ENCODE results near the gene RNF183. TPM values are rescaled to one million over a fixed set of nuclear protein-coding genes. Genes with fewer than 3 reads are reported as not detected.

Gene RNF183
- total RNA-seq, 4 donors from 2014 or later = 0.35 TPM; not detected in 3

DNA sequence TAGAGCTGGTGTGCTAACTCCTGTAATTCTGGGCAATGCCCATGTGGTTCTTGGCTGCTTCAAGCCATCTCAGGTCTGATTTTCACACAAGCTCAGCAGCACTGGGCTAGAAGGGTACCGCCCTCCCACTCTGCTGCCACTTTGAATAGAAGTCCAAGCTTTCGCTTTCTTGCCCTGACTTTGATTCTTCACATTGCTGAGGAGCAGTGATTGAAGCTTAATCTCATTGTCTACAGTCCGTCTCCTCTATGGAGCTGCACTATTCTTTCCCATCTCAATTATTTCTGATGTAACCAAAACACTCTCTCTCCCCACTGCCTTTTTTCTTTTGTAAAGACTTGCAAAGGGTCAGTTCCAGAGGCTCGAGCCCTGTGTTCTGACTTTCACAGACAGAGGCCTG, 12.9 kb upstream of the RNF183 start:
- H3K9me3 ChIP-seq = no peaks in the 10 kb centered on the region
- H3K4me3 ChIP-seq = no peak overlapping the region
- TF ChIP-seq POLR2A (IDR thresholded peaks at IDR 0.05) = no peak
- TF ChIP-seq, protein P1, sequence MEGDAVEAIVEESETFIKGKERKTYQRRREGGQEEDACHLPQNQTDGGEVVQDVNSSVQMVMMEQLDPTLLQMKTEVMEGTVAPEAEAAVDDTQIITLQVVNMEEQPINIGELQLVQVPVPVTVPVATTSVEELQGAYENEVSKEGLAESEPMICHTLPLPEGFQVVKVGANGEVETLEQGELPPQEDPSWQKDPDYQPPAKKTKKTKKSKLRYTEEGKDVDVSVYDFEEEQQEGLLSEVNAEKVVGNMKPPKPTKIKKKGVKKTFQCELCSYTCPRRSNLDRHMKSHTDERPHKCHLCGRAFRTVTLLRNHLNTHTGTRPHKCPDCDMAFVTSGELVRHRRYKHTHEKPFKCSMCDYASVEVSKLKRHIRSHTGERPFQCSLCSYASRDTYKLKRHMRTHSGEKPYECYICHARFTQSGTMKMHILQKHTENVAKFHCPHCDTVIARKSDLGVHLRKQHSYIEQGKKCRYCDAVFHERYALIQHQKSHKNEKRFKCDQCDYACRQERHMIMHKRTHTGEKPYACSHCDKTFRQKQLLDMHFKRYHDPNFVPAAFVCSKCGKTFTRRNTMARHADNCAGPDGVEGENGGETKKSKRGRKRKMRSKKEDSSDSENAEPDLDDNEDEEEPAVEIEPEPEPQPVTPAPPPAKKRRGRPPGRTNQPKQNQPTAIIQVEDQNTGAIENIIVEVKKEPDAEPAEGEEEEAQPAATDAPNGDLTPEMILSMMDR (IDR thresholded peaks at IDR 0.05) = no peak
- H3K27me3 ChIP-seq = no peaks in the 10 kb centered on the region
- DNase-seq = no peak
- H3K27ac ChIP-seq = no peak overlapping the region
- H3K36me3 ChIP-seq = no peaks in the 10 kb centered on the region
- no peaks in the 10 kb centered on the region for H3K4me1 ChIP-seq

DNA sequence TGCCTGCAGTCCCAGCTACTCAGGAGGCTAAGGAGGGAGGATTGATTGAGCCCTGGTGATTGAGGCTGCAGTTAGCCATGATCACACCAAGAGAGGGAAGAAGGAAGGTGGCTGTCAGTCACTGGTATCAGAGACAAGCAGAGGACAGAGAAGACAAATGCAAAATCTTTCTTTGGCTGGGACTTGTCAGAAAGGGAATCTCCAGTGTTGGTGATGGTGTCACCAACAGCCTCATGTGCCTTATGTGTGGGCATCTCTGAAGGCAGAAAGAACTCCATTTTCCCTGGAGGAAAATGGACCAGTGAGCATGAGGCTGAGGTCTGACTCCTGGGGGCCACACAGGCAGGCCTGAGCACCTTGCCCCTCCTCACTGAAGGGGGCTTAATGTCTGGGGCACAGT, 12.1 kb upstream of the RNF183 start:
- Histone ChIP-seq H3K9me3 (no peaks in the 10 kb centered on the region), H3K27me3 (no peaks in the 10 kb centered on the region), H3K4me3 (no peak overlapping the region), H3K36me3 (no peaks in the 10 kb centered on the region), H3K27ac (no peak overlapping the region), H3K4me1 (no peaks in the 10 kb centered on the region)
- TF ChIP-seq, protein P1 (IDR thresholded peaks at IDR 0.05) = no peak
- no peak for TF ChIP-seq POLR2A (IDR thresholded peaks at IDR 0.05)
- no peak for DNase-seq

DNA sequence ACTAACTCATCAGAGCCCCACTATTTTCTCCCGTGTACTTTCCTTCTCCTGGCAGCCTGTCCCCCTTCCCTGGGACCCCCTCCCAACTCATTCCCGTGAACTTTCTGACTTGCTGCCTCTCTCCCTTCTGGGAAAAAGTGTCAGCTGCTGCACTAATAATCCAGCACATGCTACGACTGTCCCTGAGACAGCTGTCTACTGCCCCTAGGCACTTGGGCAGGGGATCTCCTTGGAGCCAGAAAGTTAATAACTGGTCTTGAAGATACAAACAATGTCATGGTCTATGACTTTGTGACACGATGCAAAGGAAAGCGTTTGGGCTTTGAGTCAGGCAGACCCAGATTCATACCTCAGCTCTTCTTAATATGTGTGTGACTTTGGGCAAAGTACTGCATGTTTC, 10.1 kb upstream of the RNF183 start:
- Histone ChIP-seq H3K9me3 (no peaks in the 10 kb centered on the region), H3K27me3 (no peaks in the 10 kb centered on the region), H3K4me1 (no peaks in the 10 kb centered on the region), H3K4me3 (no peak overlapping the region), H3K27ac (no peak overlapping the region), H3K36me3 (no peaks in the 10 kb centered on the region)
- TF ChIP-seq POLR2A (IDR thresholded peaks at IDR 0.05) = no peak
- TF ChIP-seq, protein P1 (IDR thresholded peaks at IDR 0.05) = no peak
- no peak for DNase-seq

GRCh38 chr9:113311961-113312360, 8.8 kb upstream of the RNF183 start:
- Histone ChIP-seq H3K27ac (no peak overlapping the region), H3K27me3 (no peaks in the 10 kb centered on the region)

GRCh38 chr9:113310538-113310937, 7.4 kb upstream of the RNF183 start:
- H3K36me3 ChIP-seq = no peaks in the 10 kb centered on the region
- no peak overlapping the region for H3K27ac ChIP-seq
- no peaks in the 10 kb centered on the region for H3K27me3 ChIP-seq
- no peak for DNase-seq
- no peaks in the 10 kb centered on the region for H3K9me3 ChIP-seq
- TF ChIP-seq, protein P1 (IDR thresholded peaks at IDR 0.05) = no peak
- TF ChIP-seq POLR2A (IDR thresholded peaks at IDR 0.05) = no peak
- H3K4me1 ChIP-seq = no peaks in the 10 kb centered on the region
- no peak overlapping the region for H3K4me3 ChIP-seq

More at GRCh38 chr9:113311961-113312360, 8.8 kb upstream of the RNF183 start:
- DNase-seq = no peak
- no peaks in the 10 kb centered on the region for H3K36me3 ChIP-seq
- no peaks in the 10 kb centered on the region for H3K4me1 ChIP-seq
- H3K4me3 ChIP-seq = no peak overlapping the region
- TF ChIP-seq, protein P1 (IDR thresholded peaks at IDR 0.05) = no peak
- TF ChIP-seq POLR2A (IDR thresholded peaks at IDR 0.05) = no peak
- H3K9me3 ChIP-seq = no peaks in the 10 kb centered on the region

DNA sequence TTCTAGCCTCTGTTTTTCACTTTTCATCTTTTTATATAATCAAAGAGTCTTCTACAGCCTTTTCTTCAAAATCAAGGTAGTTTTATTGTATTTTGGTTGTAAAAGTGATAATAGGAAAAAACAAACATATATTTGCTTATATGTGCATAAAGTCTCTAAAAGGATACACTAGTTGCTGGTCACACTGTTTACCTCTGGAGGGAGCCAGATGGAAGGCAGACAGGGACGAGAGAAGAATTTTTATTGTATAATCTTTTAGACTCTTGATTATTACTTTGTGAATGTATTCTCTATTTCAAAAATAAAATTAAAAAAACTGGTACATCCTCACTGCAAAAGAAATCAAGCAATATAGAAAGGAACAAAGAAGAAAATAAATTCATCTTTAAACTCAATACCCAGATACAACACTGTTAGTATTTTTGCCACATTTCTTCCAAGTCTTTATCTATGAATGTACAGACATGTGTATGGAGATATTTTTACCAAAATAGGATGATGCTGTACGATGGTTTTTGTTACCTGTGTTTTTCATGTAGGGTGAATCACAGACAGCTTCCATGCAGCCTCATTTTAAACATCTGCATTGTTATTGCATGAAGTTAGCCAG, 6.1 kb upstream of the RNF183 start:
- H3K4me1 ChIP-seq = no peaks in the 10 kb centered on the region
- no peaks in the 10 kb centered on the region for H3K9me3 ChIP-seq
- no peak for TF ChIP-seq POLR2A (IDR thresholded peaks at IDR 0.05)
- TF ChIP-seq, protein P1 (IDR thresholded peaks at IDR 0.05) = peak in 4 of 6 experiments; percentile 65 to 88 (median 81)
- H3K4me3 ChIP-seq = no peak overlapping the region
- no peaks in the 10 kb centered on the region for H3K36me3 ChIP-seq
- H3K27me3 ChIP-seq = no peaks in the 10 kb centered on the region
- peak in 1 of 3 donors; percentile 73 for DNase-seq
- H3K27ac ChIP-seq = no peak overlapping the region

Measured in Peyer's patch (tissue), 4 donors.